ENCODE measurements around the gene GJB6. TPM values are rescaled to one million over a fixed set of nuclear protein-coding genes. Genes with fewer than 3 reads are reported as not detected.

GJB6 gene
- total RNA-seq, 1 experiment from 2014 or later = not detected

DNA sequence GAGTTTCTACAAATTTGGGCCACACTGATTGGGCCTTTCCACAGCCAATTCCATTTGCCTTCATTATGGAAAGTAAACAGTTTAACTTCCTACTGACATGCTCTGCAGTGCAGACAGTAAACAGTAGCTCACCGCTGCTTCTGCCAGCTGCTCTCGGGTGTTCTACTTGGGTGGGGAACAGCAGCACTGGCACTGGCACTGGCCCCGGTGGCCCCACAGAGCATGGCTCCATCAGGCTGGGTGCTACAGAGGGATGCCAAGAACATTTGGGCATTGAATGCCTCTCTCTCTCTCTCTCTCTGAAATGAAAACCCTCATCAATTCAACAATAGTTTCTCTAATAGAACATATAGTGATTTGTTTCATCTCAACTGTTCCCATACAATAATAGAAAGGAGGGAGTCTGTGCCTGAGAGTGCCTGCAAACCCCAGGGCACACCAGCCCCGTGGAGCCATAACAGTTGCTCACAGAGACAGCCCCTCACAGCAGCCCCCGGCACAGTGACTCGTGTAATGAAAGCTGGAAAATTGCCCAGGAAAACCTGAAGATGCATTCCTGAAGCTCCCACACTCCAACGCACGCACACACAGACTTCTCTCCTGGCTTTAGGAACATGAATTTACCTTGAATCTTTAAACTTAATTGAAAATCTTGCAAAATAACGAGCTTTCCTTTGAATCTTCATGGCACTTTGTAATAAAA, 38.2 kb upstream of the GJB6 start:
- POLR2A ChIA-PET (ENCODE audit: unreplicated experiment) = no interaction called here
- H3K27me3 ChIP-seq (ENCODE audit: insufficient read depth, low read depth) = no peaks in the 10 kb centered on the region
- DNase-seq = no peak
- H3K79me2 ChIP-seq (ENCODE audit: low read depth) = no peaks in the 10 kb centered on the region
- CTCF ChIA-PET = interaction anchor here (0.6 kb wide), 1 partner anchor 50 kb away, joined by 3 read pairs; no protein-coding TSS in a partner anchor
- no peak overlapping the region for H3K4me2 ChIP-seq
- no peak overlapping the region for H3K4me3 ChIP-seq
- no peak overlapping the region for H2AFZ ChIP-seq
- BruUV-seq (replicated peaks) = no TSS peak
- H4K20me1 ChIP-seq (ENCODE audit: insufficient read depth) = no peaks in the 10 kb centered on the region
- no peaks in the 10 kb centered on the region for H3K9me2 ChIP-seq (ENCODE audit: insufficient read depth)
- H3K9me3 ChIP-seq (ENCODE audit: insufficient read depth, low read depth) = no peaks in the 10 kb centered on the region
- H3F3A ChIP-seq (ENCODE audit: insufficient read depth, low read depth) = no peaks in the 10 kb centered on the region; the same call in 1 of the 2 replicates
- intact Hi-C loops (cut with micrococcal nuclease; ENCODE audit: unreplicated experiment) = no loop called here
- no peak overlapping the region for H3K27ac ChIP-seq
- peaks cover 15% of the 10 kb centered on the region for H3K4me1 ChIP-seq (replicated peaks; ENCODE audit: insufficient read depth)
- no peak for TF ChIP-seq EZH2 (IDR thresholded peaks at IDR 0.05; ENCODE audit: low read depth)
- TF ChIP-seq, protein P1, sequence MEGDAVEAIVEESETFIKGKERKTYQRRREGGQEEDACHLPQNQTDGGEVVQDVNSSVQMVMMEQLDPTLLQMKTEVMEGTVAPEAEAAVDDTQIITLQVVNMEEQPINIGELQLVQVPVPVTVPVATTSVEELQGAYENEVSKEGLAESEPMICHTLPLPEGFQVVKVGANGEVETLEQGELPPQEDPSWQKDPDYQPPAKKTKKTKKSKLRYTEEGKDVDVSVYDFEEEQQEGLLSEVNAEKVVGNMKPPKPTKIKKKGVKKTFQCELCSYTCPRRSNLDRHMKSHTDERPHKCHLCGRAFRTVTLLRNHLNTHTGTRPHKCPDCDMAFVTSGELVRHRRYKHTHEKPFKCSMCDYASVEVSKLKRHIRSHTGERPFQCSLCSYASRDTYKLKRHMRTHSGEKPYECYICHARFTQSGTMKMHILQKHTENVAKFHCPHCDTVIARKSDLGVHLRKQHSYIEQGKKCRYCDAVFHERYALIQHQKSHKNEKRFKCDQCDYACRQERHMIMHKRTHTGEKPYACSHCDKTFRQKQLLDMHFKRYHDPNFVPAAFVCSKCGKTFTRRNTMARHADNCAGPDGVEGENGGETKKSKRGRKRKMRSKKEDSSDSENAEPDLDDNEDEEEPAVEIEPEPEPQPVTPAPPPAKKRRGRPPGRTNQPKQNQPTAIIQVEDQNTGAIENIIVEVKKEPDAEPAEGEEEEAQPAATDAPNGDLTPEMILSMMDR (conservative IDR thresholded peaks at IDR 0.05) = no peak
- no peaks in the 10 kb centered on the region for H3K36me3 ChIP-seq (ENCODE audit: low read depth)

DNA sequence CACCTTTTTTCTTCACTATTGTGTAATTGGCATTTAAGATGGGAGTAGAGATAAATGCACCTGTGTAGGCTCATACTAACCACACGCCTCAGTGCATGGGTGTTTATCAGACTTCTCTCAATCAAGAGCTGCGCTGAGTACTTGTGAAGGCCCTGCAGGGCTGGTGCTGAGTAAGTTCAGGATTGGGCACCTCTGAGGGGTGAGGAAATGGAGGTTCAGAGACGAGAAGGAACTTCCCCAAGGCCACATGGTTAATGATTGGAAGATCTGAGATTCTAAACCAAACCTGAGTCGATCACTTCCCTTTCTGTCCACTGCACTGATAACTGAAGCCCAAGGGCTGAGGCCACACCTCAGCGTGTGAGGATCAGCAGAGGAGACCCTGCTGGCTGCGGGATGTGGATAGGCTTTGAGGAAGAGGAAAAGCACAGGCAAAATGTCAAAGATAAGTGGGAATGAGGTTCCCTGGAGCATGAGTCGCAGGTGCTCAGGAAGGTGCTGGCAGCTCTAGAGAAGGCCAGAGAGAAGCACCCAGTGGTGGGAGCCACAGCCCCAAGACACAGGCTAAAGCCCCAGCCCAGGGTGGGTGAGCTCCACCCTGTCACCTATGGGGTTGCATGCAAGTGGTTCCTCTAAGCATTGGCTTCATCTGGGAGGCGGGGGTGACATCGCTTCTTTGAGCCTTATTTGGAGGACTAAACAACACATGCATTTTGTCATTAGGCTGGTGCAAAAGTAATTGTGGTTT, 32.3 kb upstream of the GJB6 start:
- no peaks in the 10 kb centered on the region for H3K27me3 ChIP-seq (ENCODE audit: insufficient read depth, low read depth)

DNA sequence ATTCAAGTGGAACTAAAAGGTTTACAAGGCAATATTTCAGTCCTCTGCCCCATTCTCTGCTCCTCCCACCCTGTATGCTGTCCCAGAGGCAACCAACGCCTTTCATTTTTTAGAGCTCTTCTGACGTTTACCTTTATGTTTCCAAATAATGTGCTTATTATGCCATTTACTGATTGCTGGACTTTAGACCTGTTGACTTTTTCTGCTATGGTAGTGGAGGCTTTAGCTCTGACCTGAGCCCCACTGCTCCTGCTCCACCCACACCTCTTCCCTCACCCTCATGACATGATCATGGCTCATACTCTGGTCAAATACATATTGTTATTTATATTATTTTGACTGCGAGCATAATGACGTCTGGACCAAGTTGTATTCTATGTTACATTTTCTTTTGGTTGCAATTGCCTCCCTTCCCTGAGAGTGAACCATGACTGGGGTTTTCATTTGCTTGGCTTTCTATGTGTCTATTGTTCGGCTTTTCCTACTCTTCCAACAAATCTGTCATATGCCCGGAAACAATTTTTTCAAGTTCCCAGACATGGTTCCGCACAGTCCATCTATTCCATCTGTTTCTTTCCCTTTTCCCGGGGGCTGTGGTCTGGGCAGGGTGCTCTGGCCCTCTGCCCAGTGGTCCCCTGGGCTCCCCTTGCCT, 31.4 kb upstream of the GJB6 start:
- no peaks in the 10 kb centered on the region for H3F3A ChIP-seq (ENCODE audit: insufficient read depth, low read depth)
- no peaks in the 10 kb centered on the region; the same call in 1 of the 2 replicates for H3K9me2 ChIP-seq (ENCODE audit: insufficient read depth)
- DNase-seq = no peak
- POLR2A ChIA-PET (ENCODE audit: unreplicated experiment) = no interaction called here
- no peaks in the 10 kb centered on the region for H4K20me1 ChIP-seq (ENCODE audit: insufficient read depth)
- BruUV-seq (replicated peaks) = no TSS peak
- H3K4me2 ChIP-seq = no peak overlapping the region
- H3K79me2 ChIP-seq (ENCODE audit: low read depth) = no peaks in the 10 kb centered on the region
- intact Hi-C loops (cut with micrococcal nuclease; ENCODE audit: unreplicated experiment) = no loop called here
- TF ChIP-seq EZH2 (IDR thresholded peaks at IDR 0.05; ENCODE audit: low read depth) = no peak
- TF ChIP-seq, protein P1 (conservative IDR thresholded peaks at IDR 0.05) = no peak
- H2AFZ ChIP-seq = no peak overlapping the region
- CTCF ChIA-PET = no interaction called here
- no peak overlapping the region for H3K4me3 ChIP-seq
- H3K27me3 ChIP-seq (ENCODE audit: insufficient read depth, low read depth) = no peaks in the 10 kb centered on the region
- no peaks in the 10 kb centered on the region for H3K36me3 ChIP-seq (ENCODE audit: low read depth)
- H3K4me1 ChIP-seq (replicated peaks; ENCODE audit: insufficient read depth) = no peaks in the 10 kb centered on the region
- H3K9me3 ChIP-seq (ENCODE audit: insufficient read depth, low read depth) = no peaks in the 10 kb centered on the region
- no peak overlapping the region for H3K27ac ChIP-seq

More for the DNA sequence above, 32.3 kb upstream of the GJB6 start:
- no peak overlapping the region for H3K27ac ChIP-seq
- H3K4me3 ChIP-seq = no peak overlapping the region
- H3K79me2 ChIP-seq (ENCODE audit: low read depth) = no peaks in the 10 kb centered on the region
- TF ChIP-seq, protein P1 (conservative IDR thresholded peaks at IDR 0.05) = no peak
- TF ChIP-seq EZH2 (IDR thresholded peaks at IDR 0.05; ENCODE audit: low read depth) = no peak
- no peaks in the 10 kb centered on the region for H3K9me3 ChIP-seq (ENCODE audit: insufficient read depth, low read depth)
- ChIA-PET CTCF (no interaction called here), POLR2A (ENCODE audit: unreplicated experiment) (no interaction called here)
- H3K4me2 ChIP-seq = no peak overlapping the region
- no peak for DNase-seq
- no TSS peak for BruUV-seq (replicated peaks)
- intact Hi-C loops (cut with micrococcal nuclease; ENCODE audit: unreplicated experiment) = no loop called here
- H2AFZ ChIP-seq = no peak overlapping the region
- no peaks in the 10 kb centered on the region for H4K20me1 ChIP-seq (ENCODE audit: insufficient read depth)
- H3K9me2 ChIP-seq (ENCODE audit: insufficient read depth) = no peaks in the 10 kb centered on the region; the same call in 1 of the 2 replicates
- H3K36me3 ChIP-seq (ENCODE audit: low read depth) = no peaks in the 10 kb centered on the region
- no peaks in the 10 kb centered on the region for H3F3A ChIP-seq (ENCODE audit: insufficient read depth, low read depth)
- 0 out of 2 replicates have a peak, but pooled peaks cover 4% of the 10 kb centered on the region for H3K4me1 ChIP-seq (replicated peaks; ENCODE audit: insufficient read depth)

Measured in PC-9 (cell line).